Measurements from ENCODE around the gene DOK7.
"Not testable (repeated sequence)": the region's sequence is repeated elsewhere in the genome, so short reads cannot be mapped to it uniquely, and the experiment has no call there.

DOK7 gene

GRCh38 chr4:3500111-3500510 lies 37.0 kb downstream of the DOK7 start:
- Histone ChIP-seq H3K4me1 (ENCODE audit: insufficient read depth, low read length) (no peaks in the 10 kb centered on the region), H3K27ac (ENCODE audit: low read length) (no peak overlapping the region), H3K9ac (ENCODE audit: low read depth, low read length) (no peak overlapping the region), H3K9me3 (ENCODE audit: insufficient read depth, low read depth, low read length) (no peaks in the 10 kb centered on the region), H3K4me3 (ENCODE audit: low read length) (no peak overlapping the region), H3K27me3 (ENCODE audit: insufficient read depth, low read length) (peaks cover 60% of the 10 kb centered on the region), H3K36me3 (ENCODE audit: insufficient read depth, low read depth, low read length) (0 out of 2 replicates have a peak, but pooled peaks cover 8% of the 10 kb centered on the region)

GRCh38 chr4:3500634-3501101 lies 37.6 kb downstream of the DOK7 start:
- H3K36me3 ChIP-seq (ENCODE audit: insufficient read depth, low read depth, low read length): peaks cover 11% of the 10 kb centered on the region
- H3K4me1 ChIP-seq (ENCODE audit: insufficient read depth, low read length): no peaks in the 10 kb centered on the region
- H3K27me3 ChIP-seq (ENCODE audit: insufficient read depth, low read length): peaks cover 55% of the 10 kb centered on the region
- no peak overlapping the region for H3K9ac ChIP-seq (ENCODE audit: low read depth, low read length)
- no peak overlapping the region for H3K27ac ChIP-seq (ENCODE audit: low read length)
- no peaks in the 10 kb centered on the region for H3K9me3 ChIP-seq (ENCODE audit: insufficient read depth, low read depth, low read length)
- H3K4me3 ChIP-seq (ENCODE audit: low read length): no peak overlapping the region

GRCh38 chr4:3501126-3501824 lies 38.2 kb downstream of the DOK7 start:
- H3K4me3 ChIP-seq (ENCODE audit: low read length): no peak overlapping the region
- H3K36me3 ChIP-seq (ENCODE audit: insufficient read depth, low read depth, low read length): peaks cover 14% of the 10 kb centered on the region
- no peaks in the 10 kb centered on the region for H3K4me1 ChIP-seq (ENCODE audit: insufficient read depth, low read length)
- no peak overlapping the region for H3K9ac ChIP-seq (ENCODE audit: low read depth, low read length)
- peaks cover 49% of the 10 kb centered on the region for H3K27me3 ChIP-seq (ENCODE audit: insufficient read depth, low read length)
- no peak overlapping the region for H3K27ac ChIP-seq (ENCODE audit: low read length)
- H3K9me3 ChIP-seq (ENCODE audit: insufficient read depth, low read depth, low read length): no peaks in the 10 kb centered on the region

GRCh38 chr4:3501825-3502425 lies 38.8 kb downstream of the DOK7 start:
- peaks cover 42% of the 10 kb centered on the region; the same call in 1 of the 2 replicates for H3K27me3 ChIP-seq (ENCODE audit: insufficient read depth, low read length)

GRCh38 chr4:3502941-3503936 lies 40.1 kb downstream of the DOK7 start:
- H3K9me3 ChIP-seq (ENCODE audit: insufficient read depth, low read depth, low read length): no peaks in the 10 kb centered on the region
- H3K4me1 ChIP-seq (ENCODE audit: insufficient read depth, low read length): no peaks in the 10 kb centered on the region
- no peak overlapping the region for H3K27ac ChIP-seq (ENCODE audit: low read length)
- no peak overlapping the region for H3K9ac ChIP-seq (ENCODE audit: low read depth, low read length)
- H3K4me3 ChIP-seq (ENCODE audit: low read length): no peak overlapping the region
- H3K27me3 ChIP-seq (ENCODE audit: insufficient read depth, low read length): peaks cover 29% of the 10 kb centered on the region; the same call in 1 of the 2 replicates
- peaks cover 24% of the 10 kb centered on the region for H3K36me3 ChIP-seq (ENCODE audit: insufficient read depth, low read depth, low read length)

More at GRCh38 chr4:3501825-3502425, 38.8 kb downstream of the DOK7 start:
- H3K27ac ChIP-seq (ENCODE audit: low read length): no peak overlapping the region
- peaks cover 14% of the 10 kb centered on the region for H3K36me3 ChIP-seq (ENCODE audit: insufficient read depth, low read depth, low read length)
- no peaks in the 10 kb centered on the region for H3K4me1 ChIP-seq (ENCODE audit: insufficient read depth, low read length)
- H3K9me3 ChIP-seq (ENCODE audit: insufficient read depth, low read depth, low read length): no peaks in the 10 kb centered on the region
- H3K4me3 ChIP-seq (ENCODE audit: low read length): no peak overlapping the region
- H3K9ac ChIP-seq (ENCODE audit: low read depth, low read length): no peak overlapping the region

GRCh38 chr4:3505231-3505630 lies 42.1 kb downstream of the DOK7 start:
- H3K36me3 ChIP-seq (ENCODE audit: insufficient read depth, low read depth, low read length): peaks cover 42% of the 10 kb centered on the region
- H3K9me3 ChIP-seq (ENCODE audit: insufficient read depth, low read depth, low read length): no peaks in the 10 kb centered on the region
- H3K27ac ChIP-seq (ENCODE audit: low read length): no peak overlapping the region
- H3K4me1 ChIP-seq (ENCODE audit: insufficient read depth, low read length): no peaks in the 10 kb centered on the region
- peaks cover 15% of the 10 kb centered on the region; the same call in 1 of the 2 replicates for H3K27me3 ChIP-seq (ENCODE audit: insufficient read depth, low read length)
- H3K4me3 ChIP-seq (ENCODE audit: low read length): no peak overlapping the region
- H3K9ac ChIP-seq (ENCODE audit: low read depth, low read length): no peak overlapping the region

- no peak overlapping the region for H3K9ac ChIP-seq (ENCODE audit: low read depth, low read length)
- H3K36me3 ChIP-seq (ENCODE audit: insufficient read depth, low read depth, low read length): peaks cover 66% of the 10 kb centered on the region
- no peaks in the 10 kb centered on the region for H3K9me3 ChIP-seq (ENCODE audit: insufficient read depth, low read depth, low read length)
- peaks cover 6% of the 10 kb centered on the region; the same call in 1 of the 2 replicates for H3K27me3 ChIP-seq (ENCODE audit: insufficient read depth, low read length)
- H3K4me3 ChIP-seq (ENCODE audit: low read length): no peak overlapping the region
- no peak overlapping the region for H3K27ac ChIP-seq (ENCODE audit: low read length)
- H3K4me1 ChIP-seq (ENCODE audit: insufficient read depth, low read length): no peaks in the 10 kb centered on the region
Observed at GRCh38 chr4:3508542-3508941, 45.4 kb downstream of the DOK7 start.

GRCh38 chr4:3510481-3510880 lies 47.4 kb downstream of the DOK7 start:
- H3K4me3 ChIP-seq (ENCODE audit: low read length): no peak overlapping the region
- no peaks in the 10 kb centered on the region for H3K4me1 ChIP-seq (ENCODE audit: insufficient read depth, low read length)
- H3K27me3 ChIP-seq (ENCODE audit: insufficient read depth, low read length): no peaks in the 10 kb centered on the region
- no peaks in the 10 kb centered on the region for H3K9me3 ChIP-seq (ENCODE audit: insufficient read depth, low read depth, low read length)
- H3K9ac ChIP-seq (ENCODE audit: low read depth, low read length): no peak overlapping the region
- H3K27ac ChIP-seq (ENCODE audit: low read length): no peak overlapping the region
- peaks cover 73% of the 10 kb centered on the region for H3K36me3 ChIP-seq (ENCODE audit: insufficient read depth, low read depth, low read length)

GRCh38 chr4:3511187-3511586 lies 48.1 kb downstream of the DOK7 start:
- Histone ChIP-seq H3K36me3 (ENCODE audit: insufficient read depth, low read depth, low read length) (peaks cover 71% of the 10 kb centered on the region), H3K9ac (ENCODE audit: low read depth, low read length) (no peak overlapping the region), H3K9me3 (ENCODE audit: insufficient read depth, low read depth, low read length) (no peaks in the 10 kb centered on the region), H3K27ac (ENCODE audit: low read length) (no peak overlapping the region), H3K4me1 (ENCODE audit: insufficient read depth, low read length) (no peaks in the 10 kb centered on the region), H3K4me3 (ENCODE audit: low read length) (no peak overlapping the region), H3K27me3 (ENCODE audit: insufficient read depth, low read length) (no peaks in the 10 kb centered on the region)

GRCh38 chr4:3511601-3512000 lies 48.5 kb downstream of the DOK7 start:
- not testable (repeated sequence) for H3K9me3 ChIP-seq (ENCODE audit: insufficient read depth, low read depth, low read length); H3K27ac ChIP-seq (ENCODE audit: low read length); H3K27me3 ChIP-seq (ENCODE audit: insufficient read depth, low read length); H3K9ac ChIP-seq (ENCODE audit: low read depth, low read length); H3K4me3 ChIP-seq (ENCODE audit: low read length); H3K4me1 ChIP-seq (ENCODE audit: insufficient read depth, low read length)
- H3K36me3 ChIP-seq (ENCODE audit: insufficient read depth, low read depth, low read length): peaks cover 75% of the 10 kb centered on the region

GRCh38 chr4:3512279-3512678 lies 49.2 kb downstream of the DOK7 start:
- H3K36me3 ChIP-seq (ENCODE audit: insufficient read depth, low read depth, low read length): peaks cover 79% of the 10 kb centered on the region
- H3K9ac ChIP-seq (ENCODE audit: low read depth, low read length): no peak overlapping the region
- no peak overlapping the region for H3K27ac ChIP-seq (ENCODE audit: low read length)
- H3K4me1 ChIP-seq (ENCODE audit: insufficient read depth, low read length): no peaks in the 10 kb centered on the region
- H3K9me3 ChIP-seq (ENCODE audit: insufficient read depth, low read depth, low read length): no peaks in the 10 kb centered on the region
- H3K27me3 ChIP-seq (ENCODE audit: insufficient read depth, low read length): no peaks in the 10 kb centered on the region
- H3K4me3 ChIP-seq (ENCODE audit: low read length): no peak overlapping the region
